ENCODE data around the gene F5.

DNA sequence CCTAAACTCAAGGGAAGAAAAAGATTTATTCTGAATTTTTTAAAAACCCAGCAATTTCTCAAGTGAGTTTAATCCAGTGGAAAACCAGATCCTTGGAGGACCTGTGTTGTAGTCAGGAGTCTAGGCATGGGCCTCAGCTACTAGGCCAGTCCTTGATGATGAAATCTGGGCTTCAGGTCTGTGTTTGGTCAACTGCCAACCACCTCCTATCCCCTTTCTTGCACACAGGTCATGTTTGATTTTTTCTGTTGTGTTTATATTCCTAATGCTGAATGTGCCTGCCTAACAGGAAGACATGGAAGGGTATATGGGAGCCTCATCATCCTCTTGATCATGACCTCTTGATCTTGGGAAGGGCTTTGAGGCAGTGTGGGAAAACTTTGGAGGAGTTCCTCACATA lies 62.4 kb downstream of the F5 start:
- TF ChIP-seq CTCF (conservative IDR thresholded peaks at IDR 0.05; ENCODE audit: low read length), result no peak
- no peak for TF ChIP-seq EZH2phosphoT487 (IDR thresholded peaks at IDR 0.05; ENCODE audit: borderline replicate concordance, low read depth, low read length)

Measured in OCI-LY7 (cell line).